Activated naive CD4-positive, alpha-beta T cell treated with anti-CD3 and anti-CD28 coated beads for 36 hours (primary cell): ENCODE data around the gene HIVEP2. TPM values are rescaled to one million over a fixed set of nuclear protein-coding genes. Genes with fewer than 3 reads are reported as not detected.

ENCODE experiments used
- CTCF ChIA-PET: fragments of 350-600 bp; sonication (Branson Sonifier 250); formaldehyde crosslinking; loops from one replicate; lab custom pipeline; 2021; ENCODE audit warnings: antibody characterized with exemption; lab: Charles Lee
- DNase-seq: peaks from one replicate; pipeline ENCODE4 v3.0.0-alpha.2; 2020
- H3K27ac Mint-ChIP-seq: one replicate; pipeline ENCODE4 v1.8.0; 2021; ENCODE audit warnings: mild to moderate bottlenecking, mixed read lengths
- H3K27me3 Mint-ChIP-seq: one replicate; pipeline ENCODE4 v1.8.0; 2021; ENCODE audit warnings: low read depth, mixed read lengths
- H3K36me3 Mint-ChIP-seq: one replicate; pipeline ENCODE4 v1.8.0; 2021; ENCODE audit warnings: low read depth, mixed read lengths
- H3K4me1 Mint-ChIP-seq: one replicate; pipeline ENCODE4 v1.8.0; 2021; ENCODE audit warnings: low read depth, mixed read lengths
- H3K4me3 Mint-ChIP-seq: one replicate; pipeline ENCODE4 v1.8.0; 2021; ENCODE audit warnings: mild to moderate bottlenecking, moderate library complexity, mixed read lengths
- H3K9me3 Mint-ChIP-seq: one replicate; pipeline ENCODE4 v1.8.0; 2021; ENCODE audit warnings: mixed read lengths
- intact Hi-C: fragments of 100-400 bp; cut with micrococcal nuclease; formaldehyde crosslinking; loops from one replicate; pipeline ENCODE4 v1.15.1; 2023
- total RNA-seq, 2 experiments: library from RNA; stranded (reverse); gene quantifications; one replicate each; pipeline ENCODE4 v1.2.3, GENCODE V29; 2021

HIVEP2 gene
- total RNA-seq, 2 experiments from 2014 or later, result 22.0 to 24.1 TPM

GRCh38 chr6:142757852-142758628, 186.9 kb downstream of the HIVEP2 start:
- Mint-ChIP-seq H3K4me1 (peaks cover 34% of the 10 kb centered on the region), H3K27me3 (no peaks in the 10 kb centered on the region), H3K27ac (no peak overlapping the region), H3K9me3 (no peaks in the 10 kb centered on the region), H3K36me3 (peaks cover 63% of the 10 kb centered on the region), H3K4me3 (no peak overlapping the region)
- CTCF ChIA-PET, result interaction anchor here (0.6 kb wide), 1 partner anchor 54 kb away, joined by 3 read pairs; no protein-coding TSS in a partner anchor
- DNase-seq, result no peak
- intact Hi-C loops, result no loop called here

DNA sequence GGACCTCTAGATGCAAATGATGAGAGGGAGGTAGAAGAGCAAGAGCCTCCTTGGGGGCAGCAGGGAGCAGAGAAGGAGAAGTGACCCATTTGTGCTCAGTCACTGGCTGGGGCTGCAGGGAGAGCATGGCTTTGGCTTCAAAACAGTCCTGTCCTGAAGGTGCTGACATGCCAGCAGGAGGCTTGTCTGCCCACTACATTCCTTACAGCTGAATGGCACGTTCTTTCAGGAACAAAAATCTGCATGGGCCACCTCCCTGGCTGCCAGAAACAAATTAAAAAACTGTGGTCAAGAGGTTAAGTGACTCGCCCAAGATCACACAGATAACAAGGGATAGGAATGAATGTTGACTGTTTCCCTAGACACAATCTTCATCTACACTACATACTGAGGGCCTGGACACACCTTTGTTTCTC, 188.8 kb downstream of the HIVEP2 start:
- CTCF ChIA-PET, result no interaction called here
- H3K4me1 Mint-ChIP-seq, result peaks cover 30% of the 10 kb centered on the region

DNA sequence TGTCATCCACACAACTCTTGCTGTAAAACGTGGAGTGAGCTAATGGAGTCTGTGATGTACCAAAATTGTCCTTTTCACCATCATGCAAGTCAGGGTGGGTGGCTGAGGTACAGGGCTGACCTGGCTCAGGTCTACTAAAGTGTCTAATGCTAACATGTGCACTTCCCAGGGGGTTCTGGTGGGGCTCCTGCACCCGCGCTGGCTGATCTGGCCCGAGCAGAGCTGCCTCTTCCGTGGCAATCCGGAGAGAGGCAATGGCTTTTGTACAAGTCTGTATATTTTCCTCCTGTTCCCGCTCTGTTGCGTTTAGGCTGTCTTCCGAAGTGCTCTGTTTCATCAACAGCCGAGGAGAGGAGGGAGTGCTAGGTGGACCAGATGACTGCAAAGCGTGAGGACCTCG, 191.8 kb downstream of the HIVEP2 start:
- Mint-ChIP-seq H3K27me3 (no peaks in the 10 kb centered on the region), H3K9me3 (no peaks in the 10 kb centered on the region), H3K36me3 (peaks cover 34% of the 10 kb centered on the region), H3K27ac (peak overlapping the region; percentile 38), H3K4me1 (peaks cover 34% of the 10 kb centered on the region), H3K4me3 (no peak overlapping the region)
- CTCF ChIA-PET, result no interaction called here
- no peak for DNase-seq
- intact Hi-C loops, result no loop called here

More for the DNA sequence above, 188.8 kb downstream of the HIVEP2 start:
- intact Hi-C loops, result no loop called here
- H3K36me3 Mint-ChIP-seq, result peaks cover 57% of the 10 kb centered on the region
- no peak for DNase-seq
- no peak overlapping the region for H3K4me3 Mint-ChIP-seq
- no peaks in the 10 kb centered on the region for H3K9me3 Mint-ChIP-seq
- peak overlapping the region; percentile 68 for H3K27ac Mint-ChIP-seq
- no peaks in the 10 kb centered on the region for H3K27me3 Mint-ChIP-seq

- intact Hi-C loops, result no loop called here
- no peak for DNase-seq
- Mint-ChIP-seq H3K27me3 (no peaks in the 10 kb centered on the region), H3K27ac (no peak overlapping the region), H3K4me1 (peaks cover 30% of the 10 kb centered on the region), H3K9me3 (no peaks in the 10 kb centered on the region), H3K36me3 (peaks cover 28% of the 10 kb centered on the region), H3K4me3 (no peak overlapping the region)
- CTCF ChIA-PET, result interaction anchor here (1.2 kb wide), 1 partner anchor 187 kb away, joined by 3 read pairs; no protein-coding TSS in a partner anchor
These were observed 192.6 kb downstream of the HIVEP2 start for GRCh38 chr6:142752348-142752747.

- Mint-ChIP-seq H3K4me3 (no peak overlapping the region), H3K27me3 (no peaks in the 10 kb centered on the region), H3K27ac (no peak overlapping the region), H3K4me1 (peaks cover 29% of the 10 kb centered on the region), H3K36me3 (peaks cover 22% of the 10 kb centered on the region), H3K9me3 (no peaks in the 10 kb centered on the region)
- intact Hi-C loops, result no loop called here
- CTCF ChIA-PET, result no interaction called here
- DNase-seq, result no peak
These were observed 193.5 kb downstream of the HIVEP2 start for GRCh38 chr6:142751452-142751851.

GRCh38 chr6:142750998-142751397, 194.0 kb downstream of the HIVEP2 start:
- H3K9me3 Mint-ChIP-seq, result no peaks in the 10 kb centered on the region
- H3K36me3 Mint-ChIP-seq, result peaks cover 17% of the 10 kb centered on the region
- no peak overlapping the region for H3K4me3 Mint-ChIP-seq
- intact Hi-C loops, result no loop called here
- no peak for DNase-seq
- no peak overlapping the region for H3K27ac Mint-ChIP-seq
- CTCF ChIA-PET, result no interaction called here
- peaks cover 27% of the 10 kb centered on the region for H3K4me1 Mint-ChIP-seq
- H3K27me3 Mint-ChIP-seq, result no peaks in the 10 kb centered on the region

DNA sequence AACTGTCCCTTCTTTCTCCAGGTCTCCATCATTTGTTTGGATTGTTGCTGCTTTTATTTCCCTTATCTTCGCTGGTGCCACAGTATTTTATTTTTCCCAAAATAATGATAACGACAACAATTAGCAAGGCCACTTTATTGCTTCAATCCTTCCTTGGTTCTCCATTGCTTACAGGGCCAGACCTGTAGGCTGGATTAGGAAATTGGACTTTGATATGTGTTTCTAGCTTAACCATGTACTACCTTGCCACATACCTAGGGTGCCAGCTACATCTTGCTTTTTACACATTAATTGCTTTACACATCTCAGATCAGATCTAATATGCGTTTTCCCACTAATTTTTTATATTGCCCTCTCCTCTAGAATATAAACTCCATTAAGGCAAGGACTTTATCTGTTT, 195.4 kb downstream of the HIVEP2 start:
- CTCF ChIA-PET, result interaction anchor here (0.6 to 1.8 kb wide), 5 partner anchors 25 to 631 kb away, joined by 3 to 6 read pairs (median 3); no protein-coding TSS in a partner anchor
- intact Hi-C loops, result no loop called here
- Mint-ChIP-seq H3K27ac (no peak overlapping the region), H3K27me3 (no peaks in the 10 kb centered on the region), H3K9me3 (no peaks in the 10 kb centered on the region), H3K36me3 (peaks cover 11% of the 10 kb centered on the region), H3K4me1 (peaks cover 16% of the 10 kb centered on the region), H3K4me3 (no peak overlapping the region)
- no peak for DNase-seq

- no peaks in the 10 kb centered on the region for H3K36me3 Mint-ChIP-seq
- H3K4me3 Mint-ChIP-seq, result no peak overlapping the region
- no peaks in the 10 kb centered on the region for H3K27me3 Mint-ChIP-seq
- peak; percentile 31 for DNase-seq
- H3K27ac Mint-ChIP-seq, result no peak overlapping the region
- intact Hi-C loops, result no loop called here
- no peaks in the 10 kb centered on the region for H3K9me3 Mint-ChIP-seq
- peaks cover 12% of the 10 kb centered on the region for H3K4me1 Mint-ChIP-seq
- CTCF ChIA-PET, result interaction anchor here (0.9 to 2.0 kb wide), 4 partner anchors 31 to 65 kb away, joined by 3 to 11 read pairs (median 4); no protein-coding TSS in a partner anchor
These were observed 198.5 kb downstream of the HIVEP2 start for GRCh38 chr6:142746524-142746923.

- Mint-ChIP-seq H3K27ac (no peak overlapping the region), H3K9me3 (no peaks in the 10 kb centered on the region), H3K27me3 (no peaks in the 10 kb centered on the region), H3K4me1 (peaks cover 9% of the 10 kb centered on the region), H3K36me3 (no peaks in the 10 kb centered on the region), H3K4me3 (no peak overlapping the region)
- CTCF ChIA-PET, result no interaction called here
- intact Hi-C loops, result no loop called here
- DNase-seq, result no peak
These were observed 200.1 kb downstream of the HIVEP2 start for GRCh38 chr6:142744836-142745235.

DNA sequence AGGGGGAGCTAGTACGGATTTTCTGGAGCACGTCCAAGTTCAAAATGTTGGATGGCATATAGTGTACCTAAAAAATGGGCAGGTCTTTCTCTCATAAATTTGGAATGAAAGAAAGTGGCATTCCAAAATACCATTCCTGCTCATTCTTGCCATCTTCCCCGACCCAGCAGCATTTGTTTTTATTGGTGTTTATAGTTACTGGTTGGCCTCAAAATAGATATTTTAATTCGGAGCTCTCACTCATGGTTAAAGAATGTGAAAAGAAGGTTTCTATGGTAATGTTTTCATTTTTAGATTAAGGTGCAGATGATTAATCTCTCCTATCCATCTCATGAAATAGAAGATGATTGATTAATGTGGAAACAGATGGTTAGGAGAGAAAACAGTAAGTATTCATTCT, 204.5 kb downstream of the HIVEP2 start:
- no peak for DNase-seq
- intact Hi-C loops, result no loop called here
- CTCF ChIA-PET, result no interaction called here
- no peaks in the 10 kb centered on the region for H3K9me3 Mint-ChIP-seq
- H3K27me3 Mint-ChIP-seq, result no peaks in the 10 kb centered on the region
- H3K27ac Mint-ChIP-seq, result no peak overlapping the region
- no peak overlapping the region for H3K4me3 Mint-ChIP-seq
- no peaks in the 10 kb centered on the region for H3K36me3 Mint-ChIP-seq
- H3K4me1 Mint-ChIP-seq, result no peaks in the 10 kb centered on the region

DNA sequence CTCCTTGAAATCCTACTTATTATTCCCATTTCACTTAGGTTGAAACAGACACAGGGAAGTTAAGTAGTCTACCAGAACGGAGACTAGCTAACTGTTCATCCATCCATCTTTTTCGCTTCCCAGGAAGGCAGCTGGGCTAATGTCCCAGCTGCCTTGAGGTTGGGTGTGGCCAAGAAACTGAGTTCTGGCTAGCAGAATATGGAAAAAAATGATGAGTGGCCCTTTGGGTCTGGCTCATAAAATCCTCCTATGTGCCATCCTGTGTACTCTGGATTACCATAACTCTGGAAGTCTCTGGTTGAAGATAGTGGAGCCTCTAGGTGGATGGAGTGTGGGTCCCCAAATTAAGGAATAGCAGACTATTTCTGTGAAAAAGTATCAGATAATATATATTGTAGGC, 206.2 kb downstream of the HIVEP2 start:
- H3K36me3 Mint-ChIP-seq, result no peaks in the 10 kb centered on the region
- H3K27ac Mint-ChIP-seq, result no peak overlapping the region
- CTCF ChIA-PET, result no interaction called here
- intact Hi-C loops, result loop anchor here (1.0 kb wide), 1 partner anchor 29 kb away; no protein-coding TSS in a partner anchor
- no peak for DNase-seq
- H3K9me3 Mint-ChIP-seq, result no peaks in the 10 kb centered on the region
- H3K27me3 Mint-ChIP-seq, result no peaks in the 10 kb centered on the region
- H3K4me1 Mint-ChIP-seq, result no peaks in the 10 kb centered on the region
- H3K4me3 Mint-ChIP-seq, result no peak overlapping the region

DNA sequence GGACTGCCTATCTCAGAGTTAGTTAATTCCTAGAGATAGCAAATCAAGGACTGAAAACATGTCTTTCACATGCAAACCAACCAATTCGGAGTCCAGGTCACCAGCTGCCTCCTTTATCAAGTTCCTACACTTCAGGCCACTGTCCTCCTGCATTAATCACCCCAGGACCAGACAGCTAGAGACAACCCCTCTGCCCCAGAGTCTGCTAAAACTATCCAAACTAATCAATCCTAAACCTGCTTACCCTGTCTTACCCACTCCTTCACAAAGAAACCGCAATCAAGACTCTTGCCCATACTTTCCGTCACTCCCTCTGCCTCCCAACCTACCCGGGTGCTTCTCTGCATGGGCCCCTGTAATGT, 207.0 kb downstream of the HIVEP2 start:
- no peak for DNase-seq
- no peaks in the 10 kb centered on the region for H3K27me3 Mint-ChIP-seq
- H3K4me1 Mint-ChIP-seq, result peaks cover under 1% of the 10 kb centered on the region
- no peak overlapping the region for H3K4me3 Mint-ChIP-seq
- no peak overlapping the region for H3K27ac Mint-ChIP-seq
- intact Hi-C loops, result loop anchor here (1.0 kb wide), 1 partner anchor 29 kb away; no protein-coding TSS in a partner anchor
- H3K9me3 Mint-ChIP-seq, result no peaks in the 10 kb centered on the region
- CTCF ChIA-PET, result interaction anchor here (0.6 to 1.3 kb wide), 3 partner anchors 11 to 663 kb away, joined by 3 to 5 read pairs (median 5); no protein-coding TSS in a partner anchor
- no peaks in the 10 kb centered on the region for H3K36me3 Mint-ChIP-seq
